Iris pigment epithelial cell (primary cell): ENCODE measurements around the gene SETD2.
"Not testable (repeated sequence)": the region's sequence is repeated elsewhere in the genome, so short reads cannot be mapped to it uniquely, and the experiment has no call there.

Experiments
- DNase-seq: peaks from one replicate; pipeline ENCODE4 v3.0.0-alpha.2; 2011; ENCODE audit warnings: low read depth

Gene SETD2

GRCh38 chr3:47034868-47035489 lies 128.9 kb downstream of the SETD2 start:
- no peak for DNase-seq

GRCh38 chr3:47031041-47031440 lies 132.9 kb downstream of the SETD2 start:
- DNase-seq, result not testable (repeated sequence)

- DNase-seq, result no peak
Observed at GRCh38 chr3:47028667-47029066, 135.2 kb downstream of the SETD2 start.

- DNase-seq, result no peak
Observed at GRCh38 chr3:47028146-47028545, 135.8 kb downstream of the SETD2 start.

GRCh38 chr3:47026432-47026831 lies 137.5 kb downstream of the SETD2 start:
- not testable (repeated sequence) for DNase-seq

GRCh38 chr3:47024932-47025331 lies 139.0 kb downstream of the SETD2 start:
- peak; percentile 68 for DNase-seq

- peak; percentile 38 for DNase-seq
Observed at GRCh38 chr3:47022641-47023071, 141.3 kb downstream of the SETD2 start.

GRCh38 chr3:47020311-47020710 lies 143.6 kb downstream of the SETD2 start:
- DNase-seq, result no peak

GRCh38 chr3:47019201-47019600 lies 144.7 kb downstream of the SETD2 start:
- no peak for DNase-seq

GRCh38 chr3:47018269-47018611 lies 145.7 kb downstream of the SETD2 start:
- DNase-seq, result no peak

GRCh38 chr3:47017504-47018268 lies 146.2 kb downstream of the SETD2 start:
- peak; percentile 35 for DNase-seq

- peak; percentile 91 for DNase-seq
Observed at GRCh38 chr3:47016934-47017435, 146.9 kb downstream of the SETD2 start.

GRCh38 chr3:47016086-47016933 lies 147.6 kb downstream of the SETD2 start:
- DNase-seq, result peak; percentile 21

- DNase-seq, result no peak
Observed at GRCh38 chr3:47015151-47015550, 148.8 kb downstream of the SETD2 start.

GRCh38 chr3:47014036-47014435 lies 149.9 kb downstream of the SETD2 start:
- DNase-seq, result no peak

GRCh38 chr3:47013231-47013630 lies 150.7 kb downstream of the SETD2 start:
- no peak for DNase-seq

- DNase-seq, result no peak
Observed at GRCh38 chr3:47012342-47013230, 151.3 kb downstream of the SETD2 start.

GRCh38 chr3:47011371-47011770 lies 152.5 kb downstream of the SETD2 start:
- no peak for DNase-seq

- no peak for DNase-seq
Observed at GRCh38 chr3:47010910-47011309, 153.0 kb downstream of the SETD2 start.

GRCh38 chr3:47010111-47010712 lies 153.7 kb downstream of the SETD2 start:
- DNase-seq, result no peak
